22Rv1 (cell line): ENCODE results near the gene CISH.
A peak's percentile ranks its signal among the peaks of the same experiment; 100 is the strongest.

ENCODE experiments used
- H3K27ac ChIP-seq: fragments of 450-650 bp; 2 replicates; pipeline ENCODE4 v1.5.1; 2017
- CTCF ChIP-seq: fragments of 450-650 bp; IDR thresholded peaks from 2 replicates; pipeline ENCODE4 v1.5.1; 2017; ENCODE audit warnings: mild to moderate bottlenecking
- ZFX ChIP-seq: fragments of 450-650 bp; IDR thresholded peaks from 2 replicates; pipeline ENCODE4 v1.6.1; 2017; ENCODE audit warnings: antibody characterized with exemption, borderline replicate concordance

Gene CISH

DNA sequence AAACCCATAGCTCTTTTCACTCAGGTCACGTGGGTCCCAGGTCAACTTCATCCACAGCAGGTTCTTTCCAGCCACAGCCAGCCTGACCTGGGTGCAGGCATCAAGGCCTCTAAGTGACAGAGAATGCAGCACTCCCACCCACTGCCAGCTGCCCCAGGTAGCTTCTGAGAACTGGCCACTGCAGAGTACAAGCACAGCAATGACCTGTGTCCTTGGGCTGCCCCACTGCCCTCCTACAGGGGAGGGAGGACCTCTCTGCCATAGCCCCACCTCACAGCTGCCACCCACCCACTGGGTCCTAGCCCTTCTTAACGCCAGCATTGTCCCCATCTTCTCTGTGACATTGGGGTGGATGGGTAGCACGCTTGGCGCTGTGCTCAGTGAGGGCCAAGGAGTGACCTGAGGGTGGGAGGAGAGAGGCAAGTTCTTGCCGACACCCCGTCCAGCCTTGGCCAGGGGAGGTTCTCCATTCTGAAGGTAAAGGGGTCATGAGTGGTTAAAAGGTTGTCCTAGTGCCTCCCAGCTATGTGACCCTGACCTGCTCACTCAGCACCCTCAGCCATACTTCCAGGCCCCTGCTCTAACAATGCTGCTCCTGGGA lies 12.4 kb downstream of the CISH start:
- H3K27ac ChIP-seq, result peak overlapping the region; percentile 99
- TF ChIP-seq CTCF, result no peak

- no peak overlapping the region for H3K27ac ChIP-seq
- no peak for TF ChIP-seq CTCF
- TF ChIP-seq ZFX, result no peak
Measured at GRCh38 chr3:50594253-50594785, 17.3 kb downstream of the CISH start.

- peak overlapping the region; percentile 7; the same call in 1 of the 2 replicates for H3K27ac ChIP-seq
- TF ChIP-seq ZFX (no peak), CTCF (no peak)
Measured at GRCh38 chr3:50592568-50592967, 19.0 kb downstream of the CISH start.

DNA sequence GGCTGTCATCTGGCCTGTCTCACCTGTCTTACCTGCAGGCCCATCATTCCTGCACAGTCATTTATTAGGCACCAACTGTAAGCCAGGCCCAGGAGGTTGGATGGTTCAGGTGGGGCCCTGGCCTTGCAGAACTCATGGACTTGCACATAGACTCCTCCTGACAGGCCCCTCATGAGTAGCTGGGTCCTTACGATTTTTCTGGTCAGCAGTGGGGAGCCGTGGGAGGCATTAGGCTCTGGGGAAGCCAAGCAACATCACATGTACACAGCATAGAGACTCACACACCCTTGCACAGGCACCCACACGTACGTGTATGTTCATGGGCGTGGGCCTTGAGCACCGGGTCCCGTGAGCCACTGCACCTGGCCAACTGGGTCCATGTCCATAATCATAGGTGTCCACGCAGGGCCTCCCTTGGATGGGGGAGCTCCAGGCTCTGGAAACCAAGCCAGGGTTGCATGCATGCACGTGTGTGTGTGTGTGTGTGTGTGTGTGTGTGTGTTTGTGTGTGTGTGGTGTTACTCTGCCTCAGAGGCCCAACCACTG lies 20.3 kb downstream of the CISH start:
- no peak for TF ChIP-seq CTCF
- TF ChIP-seq ZFX, result no peak
- no peak overlapping the region for H3K27ac ChIP-seq

DNA sequence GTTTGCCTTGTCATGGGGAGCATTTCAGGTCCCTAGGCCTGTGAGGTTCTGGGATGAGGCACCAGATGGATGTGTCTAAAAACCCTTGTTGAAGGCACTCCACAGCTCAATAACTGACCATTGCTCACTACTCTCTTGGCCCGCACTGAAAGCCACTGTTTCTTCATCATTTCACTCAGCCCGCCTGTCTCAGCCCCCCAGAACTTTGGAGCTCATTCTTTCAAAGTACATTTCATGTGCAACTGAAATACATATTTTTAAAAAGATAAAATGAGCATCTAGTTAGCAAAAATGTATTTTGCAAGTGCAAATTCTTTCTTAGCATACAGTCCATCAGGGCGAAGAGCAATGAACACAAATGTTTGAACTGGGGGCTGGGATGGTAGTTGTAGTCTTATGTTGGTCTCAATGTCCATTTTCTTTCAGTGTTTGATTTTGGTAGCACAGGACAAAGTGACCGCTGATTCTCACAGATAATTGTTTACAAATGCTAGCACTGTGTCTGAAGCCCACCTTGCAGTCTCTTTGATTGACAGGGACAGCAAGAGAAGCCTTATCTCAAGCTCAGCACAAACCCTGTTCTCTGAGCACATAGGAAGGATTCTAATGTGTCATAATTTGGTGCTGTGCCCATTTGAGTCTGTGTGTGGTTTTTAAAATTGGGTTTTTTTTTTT lies 22.7 kb downstream of the CISH start:
- TF ChIP-seq ZFX (no peak), CTCF (no peak)
- no peak overlapping the region for H3K27ac ChIP-seq

DNA sequence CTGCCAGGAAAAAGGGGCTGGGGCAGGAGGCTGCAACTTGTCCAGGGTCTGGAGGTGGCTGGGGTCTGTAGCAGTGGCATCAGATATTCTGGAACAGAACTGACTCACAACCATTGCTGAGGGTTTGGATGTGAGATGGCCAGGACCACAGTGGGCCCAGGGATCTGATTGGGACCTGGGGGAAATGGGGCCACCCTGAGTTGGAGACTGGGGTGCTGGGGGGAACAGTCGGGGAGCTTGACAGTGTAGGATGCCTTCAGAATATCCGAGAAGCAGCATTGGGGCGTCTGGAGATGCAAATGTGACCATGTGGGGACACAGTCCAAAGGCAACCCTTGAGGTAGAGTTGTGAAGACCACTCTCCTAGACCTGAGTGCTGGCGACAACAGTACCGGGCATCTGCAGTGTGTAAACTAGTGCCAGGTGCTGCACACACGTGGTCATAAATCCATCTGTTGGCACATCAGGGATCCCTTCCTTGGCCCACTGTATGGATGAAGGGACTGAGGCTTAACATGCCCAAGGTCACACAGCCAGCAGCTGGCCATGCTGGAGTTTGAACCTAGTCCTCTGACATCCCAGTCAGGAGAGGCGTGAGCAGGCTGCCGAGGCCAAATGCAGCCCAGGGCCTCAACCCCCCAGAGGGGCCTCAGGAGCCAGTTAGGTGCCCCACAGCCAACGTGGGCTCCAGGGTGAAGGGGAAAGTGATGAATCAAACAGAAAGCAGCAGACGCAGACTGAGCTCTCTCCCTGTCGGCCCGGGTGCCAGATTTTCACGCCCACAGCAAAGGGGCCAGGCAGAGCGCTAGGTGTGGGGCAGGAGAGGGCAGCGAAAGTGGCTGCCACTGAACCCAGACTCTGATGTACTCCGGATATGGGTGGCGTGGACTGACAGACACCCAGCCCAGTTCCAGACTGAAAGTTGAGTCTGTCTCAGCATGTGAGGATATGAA lies 23.5 kb downstream of the CISH start:
- H3K27ac ChIP-seq, result no peak overlapping the region
- TF ChIP-seq CTCF (no peak), ZFX (no peak)
